ENCODE results near the gene CARD14. TPM values are rescaled to one million over a fixed set of nuclear protein-coding genes. Genes with fewer than 3 reads are reported as not detected.

CARD14 gene
- total RNA-seq, 4 donors from 2014 or later: 0.14 to 0.75 (median 0.48) TPM; not detected in 1

GRCh38 chr17:80158846-80159245 is 11.0 kb upstream of the CARD14 start:
- DNase-seq: no peak
- WGBS, 2 donors (ENCODE audit: low coverage in 1 of 2): 67 to 70% methylated on average over 2 of the region's 2 CpGs
- no peak for TF ChIP-seq POLR2A (IDR thresholded peaks at IDR 0.05)
- TF ChIP-seq EP300 (IDR thresholded peaks at IDR 0.05; ENCODE audit: low read depth): no peak
- TF ChIP-seq CTCF (IDR thresholded peaks at IDR 0.05): no peak
- TF ChIP-seq POLR2AphosphoS5 (IDR thresholded peaks at IDR 0.05): no peak
- H3K4me1 ChIP-seq: no peaks in the 10 kb centered on the region
- intact Hi-C loops (cut with DNase I; ENCODE audit: low total_unique reads) (no loop called here), in situ Hi-C loops (cut with MboI; ENCODE audit: low pct_ligation_motif_present in 1 of 4, low pct_unique_long_range_greater_than_20kb in 1 of 4, low sequenced_read_pairs in 3 of 4) (no loop called here)
- H3K36me3 ChIP-seq: no peaks in the 10 kb centered on the region
- H3K9me3 ChIP-seq: peaks cover 9 to 10% of the 10 kb centered on the region in 2 donors
- H3K27me3 ChIP-seq: no peaks in the 10 kb centered on the region
- no peak overlapping the region for H3K4me3 ChIP-seq
- no peak overlapping the region for H3K27ac ChIP-seq

- DNase-seq: no peak
- Histone ChIP-seq H3K27ac (no peak overlapping the region), H3K4me3 (no peak overlapping the region), H3K36me3 (no peaks in the 10 kb centered on the region), H3K9me3 (peaks cover 7 to 8% of the 10 kb centered on the region in 2 donors), H3K4me1 (no peaks in the 10 kb centered on the region), H3K27me3 (no peaks in the 10 kb centered on the region)
- intact Hi-C loops (cut with DNase I; ENCODE audit: low total_unique reads) (no loop called here), in situ Hi-C loops (cut with MboI; ENCODE audit: low pct_ligation_motif_present in 1 of 4, low pct_unique_long_range_greater_than_20kb in 1 of 4, low sequenced_read_pairs in 3 of 4) (no loop called here)
- TF ChIP-seq POLR2A (IDR thresholded peaks at IDR 0.05) (no peak), EP300 (IDR thresholded peaks at IDR 0.05; ENCODE audit: low read depth) (no peak), POLR2AphosphoS5 (IDR thresholded peaks at IDR 0.05) (no peak), CTCF (IDR thresholded peaks at IDR 0.05) (no peak)
- 39 to 74% methylated on average over 2 to 3 of the region's 3 CpGs for WGBS, 2 donors (ENCODE audit: low coverage in 1 of 2)
Observed at GRCh38 chr17:80160536-80160935, 9.3 kb upstream of the CARD14 start.

GRCh38 chr17:80163336-80163735 is 6.5 kb upstream of the CARD14 start:
- Histone ChIP-seq H3K27me3 (no peaks in the 10 kb centered on the region), H3K9me3 (no peaks in the 10 kb centered on the region), H3K4me3 (no peak overlapping the region), H3K4me1 (no peaks in the 10 kb centered on the region), H3K27ac (no peak overlapping the region), H3K36me3 (no peaks in the 10 kb centered on the region)
- 84 to 93% methylated on average over 4 of the region's 4 CpGs for WGBS, 2 donors (ENCODE audit: low coverage in 1 of 2)
- TF ChIP-seq CTCF (IDR thresholded peaks at IDR 0.05) (no peak), EP300 (IDR thresholded peaks at IDR 0.05; ENCODE audit: low read depth) (no peak), POLR2AphosphoS5 (IDR thresholded peaks at IDR 0.05) (no peak), POLR2A (IDR thresholded peaks at IDR 0.05) (no peak)
- intact Hi-C loops (cut with DNase I; ENCODE audit: low total_unique reads) (no loop called here), in situ Hi-C loops (cut with MboI; ENCODE audit: low pct_ligation_motif_present in 1 of 4, low pct_unique_long_range_greater_than_20kb in 1 of 4, low sequenced_read_pairs in 3 of 4) (no loop called here)
- DNase-seq: no peak

GRCh38 chr17:80164185-80164584 is 5.6 kb upstream of the CARD14 start:
- H3K9me3 ChIP-seq: no peaks in the 10 kb centered on the region
- H3K27me3 ChIP-seq: no peaks in the 10 kb centered on the region
- H3K36me3 ChIP-seq: no peaks in the 10 kb centered on the region
- H3K4me3 ChIP-seq: no peak overlapping the region
- intact Hi-C loops (cut with DNase I; ENCODE audit: low total_unique reads) (no loop called here), in situ Hi-C loops (cut with MboI; ENCODE audit: low pct_ligation_motif_present in 1 of 4, low pct_unique_long_range_greater_than_20kb in 1 of 4, low sequenced_read_pairs in 3 of 4) (no loop called here)
- no peak for TF ChIP-seq EP300 (IDR thresholded peaks at IDR 0.05; ENCODE audit: low read depth)
- no peak for TF ChIP-seq POLR2AphosphoS5 (IDR thresholded peaks at IDR 0.05)
- no peak for TF ChIP-seq CTCF (IDR thresholded peaks at IDR 0.05)
- no peak for TF ChIP-seq POLR2A (IDR thresholded peaks at IDR 0.05)
- no peak for DNase-seq
- 80 to 84% methylated on average over 11 of the region's 11 CpGs for WGBS, 2 donors (ENCODE audit: low coverage in 1 of 2)
- no peak overlapping the region for H3K27ac ChIP-seq
- no peaks in the 10 kb centered on the region for H3K4me1 ChIP-seq
